GM12878 (cell line): Measurements from ENCODE around the gene TYRO3.

Experiments used
- CBX5 ChIP-seq: sonication (generic); IDR thresholded peaks from 2 replicates; pipeline ENCODE4 v1.6.1; 2016; ENCODE audit warnings: low read depth, moderate library complexity, mild to moderate bottlenecking, inconsistent platforms
- CTCF ChIP-seq, 3 experiments: IDR thresholded peaks in 2 of 3; conservative IDR thresholded peaks in 1 of 3; 2 replicates each; pipeline ENCODE4 v1.5.1; 2011; ENCODE audit warnings: low read depth in 3 of 3, low read length in 3 of 3, mild to moderate bottlenecking in 3 of 3, control low read depth in 2 of 3, moderate library complexity in 2 of 3, inconsistent platforms in 1 of 3, mixed read lengths in 1 of 3; ENCODE audit not compliant: control insufficient read depth in 2 of 3, insufficient read depth in 1 of 3; ENCODE audit errors: extremely low read depth in 1 of 3
- FOXK2 ChIP-seq: fragments of 450-650 bp; IDR thresholded peaks from 2 replicates; pipeline ENCODE4 v1.6.1; 2017; ENCODE audit warnings: mild to moderate bottlenecking, moderate library complexity
- MXI1 ChIP-seq: fragments of 150-350 bp; IDR thresholded peaks from 2 replicates; pipeline ENCODE4 v1.6.1; 2011; ENCODE audit warnings: low read depth, mild to moderate bottlenecking, inconsistent platforms, low read length, improper control_type of control experiment
- NBN ChIP-seq: fragments of 450-650 bp; IDR thresholded peaks from 2 replicates; pipeline ENCODE4 v1.6.1; 2016
- NFXL1 ChIP-seq: fragments of 450-650 bp; IDR thresholded peaks from 2 replicates; pipeline ENCODE4 v1.6.1; 2017; ENCODE audit warnings: antibody characterized with exemption, mild to moderate bottlenecking, borderline replicate concordance
- POLR2AphosphoS5 ChIP-seq: IDR thresholded peaks from 2 replicates; pipeline ENCODE4 v1.6.1; 2011; ENCODE audit warnings: mild to moderate bottlenecking, low read length, inconsistent platforms
- PRDM15 ChIP-seq: fragments of 450-650 bp; formaldehyde crosslinking; IDR thresholded peaks from 2 replicates; pipeline ENCODE4 v1.4.0; 2020; ENCODE audit warnings: mild to moderate bottlenecking, moderate library complexity
- REST ChIP-seq: IDR thresholded peaks from 2 replicates; pipeline ENCODE4 v1.6.1; 2012; ENCODE audit warnings: mild to moderate bottlenecking, low read depth, low read length

GRCh38 chr15:41585127-41586047 lies 26.4 kb downstream of the TYRO3 start:
- TF ChIP-seq REST (no peak), FOXK2 (no peak), MXI1 (no peak), PRDM15 (CRISPR knock-in tag) (no peak), CTCF (IDR thresholded peaks at IDR 0.05 in 2 of 3, conservative IDR thresholded peaks at IDR 0.05 in 1 of 3; ENCODE audit: control insufficient read depth in 2 of 3, extremely low read depth in 1 of 3, insufficient read depth in 1 of 3, low read depth in 3 of 3, low read length in 3 of 3) (peak in 2 of 3 experiments; percentile 18 to 22; a peak in 1 of 6 replicates), POLR2AphosphoS5 (no peak), NFXL1 (no peak), NBN (no peak), CBX5 (no peak)
